Measurements from ENCODE around the gene TMEM181.

Gene TMEM181

GRCh38 chr6:158565482-158566040 lies 5.7 kb downstream of the TMEM181 start:
- no peak for DNase-seq

GRCh38 chr6:158566207-158566818 lies 6.4 kb downstream of the TMEM181 start:
- DNase-seq: no peak

- no peak for DNase-seq
Observed at GRCh38 chr6:158567152-158567551, 7.3 kb downstream of the TMEM181 start.

GRCh38 chr6:158567871-158568401 lies 8.0 kb downstream of the TMEM181 start:
- DNase-seq: no peak

- no peak for DNase-seq
Observed at GRCh38 chr6:158568549-158568948, 8.7 kb downstream of the TMEM181 start.

GRCh38 chr6:158569036-158569435 lies 9.1 kb downstream of the TMEM181 start:
- DNase-seq: no peak

GRCh38 chr6:158570681-158570962 lies 10.7 kb downstream of the TMEM181 start:
- no peak for DNase-seq

- no peak for DNase-seq
Observed at GRCh38 chr6:158571826-158572652, 12.1 kb downstream of the TMEM181 start.

GRCh38 chr6:158572653-158573541 lies 13.0 kb downstream of the TMEM181 start:
- no peak for DNase-seq

- DNase-seq: no peak
Observed at GRCh38 chr6:158573542-158573931, 13.6 kb downstream of the TMEM181 start.

GRCh38 chr6:158574800-158575199 lies 14.9 kb downstream of the TMEM181 start:
- no peak for DNase-seq

- no peak for DNase-seq
Observed at GRCh38 chr6:158575550-158575949, 15.7 kb downstream of the TMEM181 start.

- no peak for DNase-seq
Observed at GRCh38 chr6:158584236-158584651, 24.4 kb downstream of the TMEM181 start.

- no peak for DNase-seq
Observed at GRCh38 chr6:158586652-158587051, 26.8 kb downstream of the TMEM181 start.

GRCh38 chr6:158589366-158589765 lies 29.5 kb downstream of the TMEM181 start:
- DNase-seq: no peak

- DNase-seq: peak; percentile 16
Observed at GRCh38 chr6:158591134-158591809, 31.4 kb downstream of the TMEM181 start.

GRCh38 chr6:158591810-158592209 lies 31.9 kb downstream of the TMEM181 start:
- no peak for DNase-seq

- DNase-seq: no peak
Observed at GRCh38 chr6:158593670-158594069, 33.8 kb downstream of the TMEM181 start.

- DNase-seq: peak; percentile 17
Observed at GRCh38 chr6:158595223-158595622, 35.3 kb downstream of the TMEM181 start.

GRCh38 chr6:158596861-158597260 lies 37.0 kb downstream of the TMEM181 start:
- DNase-seq: peak; percentile 89

GRCh38 chr6:158597565-158597964 lies 37.7 kb downstream of the TMEM181 start:
- DNase-seq: no peak

- no peak for DNase-seq
Observed at GRCh38 chr6:158599635-158600034, 39.7 kb downstream of the TMEM181 start.
